ENCODE data around the gene DDX28. TPM values are rescaled to one million over a fixed set of nuclear protein-coding genes. Genes with fewer than 3 reads are reported as not detected.
"Not testable (repeated sequence)": the region's sequence is repeated elsewhere in the genome, so short reads cannot be mapped to it uniquely, and the experiment has no call there.

DDX28 gene
- total RNA-seq, 2 experiments from 2014 or later: 12.8 to 14.5 TPM

GRCh38 chr16:68005786-68006286 is 17.2 kb downstream of the DDX28 start:
- ChIA-PET CTCF (interaction anchor here (0.7 to 2.2 kb wide), 8 partner anchors 10 to 515 kb away, joined by 3 to 11 read pairs (median 3); partner anchors contain the start of genes DDX28 and DUS2), POLR2A (interaction anchor here (0.6 to 2.6 kb wide), 4 partner anchors 17 to 109 kb away, joined by 3 to 17 read pairs (median 4); partner anchors contain the start of genes DDX28 and DUS2)
- peaks cover 29% of the 10 kb centered on the region for H3K4me1 Mint-ChIP-seq (ENCODE audit: low read depth)
- no peak overlapping the region for H3K4me3 Mint-ChIP-seq
- intact Hi-C loops (cut with micrococcal nuclease): no loop called here
- H3K27ac Mint-ChIP-seq: peak overlapping the region; percentile 78
- H3K9me3 Mint-ChIP-seq: no peaks in the 10 kb centered on the region
- H3K36me3 Mint-ChIP-seq: no peaks in the 10 kb centered on the region
- no peaks in the 10 kb centered on the region for H3K27me3 Mint-ChIP-seq
- peak; percentile 55 for DNase-seq

GRCh38 chr16:68005211-68005610 is 17.8 kb downstream of the DDX28 start:
- CTCF ChIA-PET: interaction anchor here (0.7 to 2.2 kb wide), 7 partner anchors 11 to 516 kb away, joined by 3 to 11 read pairs (median 3); partner anchors contain the start of genes DDX28 and DUS2
- Mint-ChIP-seq H3K4me1 (ENCODE audit: low read depth) (peaks cover 35% of the 10 kb centered on the region), H3K36me3 (no peaks in the 10 kb centered on the region), H3K4me3 (no peak overlapping the region), H3K27me3 (no peaks in the 10 kb centered on the region), H3K27ac (peak overlapping the region; percentile 78), H3K9me3 (no peaks in the 10 kb centered on the region)
- DNase-seq: no peak
- intact Hi-C loops (cut with micrococcal nuclease): no loop called here
- POLR2A ChIA-PET: interaction anchor here (1.3 to 2.6 kb wide), 3 partner anchors 18 to 70 kb away, joined by 3 to 17 read pairs (median 4); partner anchors contain the start of genes DDX28 and DUS2

GRCh38 chr16:68003031-68003430 is 20.0 kb downstream of the DDX28 start:
- Mint-ChIP-seq H3K4me1 (ENCODE audit: low read depth) (peaks cover 50% of the 10 kb centered on the region), H3K9me3 (no peaks in the 10 kb centered on the region), H3K27me3 (no peaks in the 10 kb centered on the region), H3K27ac (no peak overlapping the region), H3K36me3 (no peaks in the 10 kb centered on the region), H3K4me3 (no peak overlapping the region)
- intact Hi-C loops (cut with micrococcal nuclease): no loop called here
- CTCF ChIA-PET: interaction anchor here (0.6 to 2.6 kb wide), 6 partner anchors 9 to 258 kb away, joined by 3 to 9 read pairs (median 4); no protein-coding TSS in a partner anchor
- POLR2A ChIA-PET: interaction anchor here (0.6 to 1.7 kb wide), 2 partner anchors 68 to 70 kb away, joined by 3 read pairs; no protein-coding TSS in a partner anchor
- no peak for DNase-seq

- no peaks in the 10 kb centered on the region for H3K36me3 Mint-ChIP-seq
- H3K27ac Mint-ChIP-seq: peak overlapping the region; percentile 88
- no peaks in the 10 kb centered on the region for H3K27me3 Mint-ChIP-seq
- peak overlapping the region; percentile 72 for H3K4me3 Mint-ChIP-seq
- H3K4me1 Mint-ChIP-seq (ENCODE audit: low read depth): peaks cover 52% of the 10 kb centered on the region
- DNase-seq: no peak
- no peaks in the 10 kb centered on the region for H3K9me3 Mint-ChIP-seq
- POLR2A ChIA-PET: no interaction called here
- intact Hi-C loops (cut with micrococcal nuclease): no loop called here
- CTCF ChIA-PET: interaction anchor here (0.7 to 4.3 kb wide), 2 partner anchors 24 to 40 kb away, joined by 3 to 14 read pairs; no protein-coding TSS in a partner anchor
Observed at GRCh38 chr16:68000450-68000849, 22.6 kb downstream of the DDX28 start.

- intact Hi-C loops (cut with micrococcal nuclease): loop anchor here (2.0 to 5.0 kb wide), 3 partner anchors 31 to 82 kb away; partner anchors contain the start of genes PSMB10 and SLC12A4
- Mint-ChIP-seq H3K27me3 (no peaks in the 10 kb centered on the region), H3K4me3 (peak overlapping the region; percentile 72), H3K9me3 (no peaks in the 10 kb centered on the region), H3K4me1 (ENCODE audit: low read depth) (peaks cover 52% of the 10 kb centered on the region), H3K27ac (peak overlapping the region; percentile 88), H3K36me3 (no peaks in the 10 kb centered on the region)
- no peak for DNase-seq
- ChIA-PET CTCF (interaction anchor here (0.7 to 4.3 kb wide), 2 partner anchors 24 to 41 kb away, joined by 3 to 14 read pairs; no protein-coding TSS in a partner anchor), POLR2A (interaction anchor here (2.5 kb wide), 1 partner anchor 23 kb away, joined by 10 read pairs; the partner anchor contains the start of genes DDX28 and DUS2)
Observed at GRCh38 chr16:67999985-68000384, 23.0 kb downstream of the DDX28 start.

GRCh38 chr16:67998779-67999688 is 24.0 kb downstream of the DDX28 start, which contains the start of gene DPEP2:
Gene DPEP2, minus strand, starts transcription at chr16:67999484. Its CDS starts 6,272 bp downstream, at chr16:67993212.
- peak within 1 kb of the TSS; percentile 88 for H3K27ac Mint-ChIP-seq
- not testable (repeated sequence) for H3K27me3 Mint-ChIP-seq, H3K36me3 Mint-ChIP-seq, H3K9me3 Mint-ChIP-seq
- CTCF ChIA-PET: interaction anchor here (0.6 to 4.3 kb wide), 2 partner anchors 8 to 42 kb away, joined by 3 to 14 read pairs; no protein-coding TSS in a partner anchor
- peaks cover 53% of the 10 kb centered on the region for H3K4me1 Mint-ChIP-seq (ENCODE audit: low read depth)
- H3K4me3 Mint-ChIP-seq: peak within 1 kb of the TSS; percentile 72
- intact Hi-C loops (cut with micrococcal nuclease): loop anchor here (2.0 to 5.0 kb wide), 3 partner anchors 30 to 83 kb away; partner anchors contain the start of genes PSMB10 and SLC12A4
- peak; percentile 77 for DNase-seq
- POLR2A ChIA-PET: interaction anchor here (1.5 to 2.5 kb wide), 3 partner anchors 24 to 87 kb away, joined by 5 to 10 read pairs (median 5); partner anchors contain the start of genes DDX28, DUS2 and NFATC3

GRCh38 chr16:67998231-67998778 is 24.7 kb downstream of the DDX28 start:
- not testable (repeated sequence) for DNase-seq, H3K36me3 Mint-ChIP-seq, H3K27me3 Mint-ChIP-seq, H3K4me3 Mint-ChIP-seq, H3K9me3 Mint-ChIP-seq
- ChIA-PET POLR2A (interaction anchor here (1.5 to 2.5 kb wide), 3 partner anchors 24 to 87 kb away, joined by 5 to 10 read pairs (median 5); partner anchors contain the start of genes DDX28, DUS2 and NFATC3), CTCF (interaction anchor here (0.6 to 4.3 kb wide), 2 partner anchors 9 to 42 kb away, joined by 3 to 14 read pairs; no protein-coding TSS in a partner anchor)
- H3K27ac Mint-ChIP-seq: peak overlapping the region; percentile 88
- intact Hi-C loops (cut with micrococcal nuclease): loop anchor here (2.0 to 5.0 kb wide), 3 partner anchors 30 to 84 kb away; partner anchors contain the start of genes PSMB10 and SLC12A4
- H3K4me1 Mint-ChIP-seq (ENCODE audit: low read depth): peaks cover 60% of the 10 kb centered on the region

- H3K4me3 Mint-ChIP-seq: no peak overlapping the region
- peaks cover 63% of the 10 kb centered on the region for H3K4me1 Mint-ChIP-seq (ENCODE audit: low read depth)
- CTCF ChIA-PET: interaction anchor here (1.0 to 1.1 kb wide), 2 partner anchors 9 to 44 kb away, joined by 3 to 5 read pairs; no protein-coding TSS in a partner anchor
- POLR2A ChIA-PET: no interaction called here
- H3K9me3 Mint-ChIP-seq: no peaks in the 10 kb centered on the region
- H3K36me3 Mint-ChIP-seq: no peaks in the 10 kb centered on the region
- H3K27ac Mint-ChIP-seq: peak overlapping the region; percentile 64
- no peak for DNase-seq
- intact Hi-C loops (cut with micrococcal nuclease): loop anchor here (5.0 kb wide), 2 partner anchors 59 to 86 kb away; partner anchors contain the start of gene PSMB10
- H3K27me3 Mint-ChIP-seq: no peaks in the 10 kb centered on the region
Observed at GRCh38 chr16:67996666-67997065, 26.4 kb downstream of the DDX28 start.

- CTCF ChIA-PET: interaction anchor here (0.6 to 2.3 kb wide), 3 partner anchors 11 to 241 kb away, joined by 3 to 19 read pairs (median 3); no protein-coding TSS in a partner anchor
- DNase-seq: peak; percentile 53
- peak overlapping the region; percentile 31 for H3K4me3 Mint-ChIP-seq
- intact Hi-C loops (cut with micrococcal nuclease): loop anchor here (5.0 kb wide), 2 partner anchors 58 to 87 kb away; partner anchors contain the start of gene PSMB10
- H3K4me1 Mint-ChIP-seq (ENCODE audit: low read depth): peaks cover 56% of the 10 kb centered on the region
- no peaks in the 10 kb centered on the region for H3K9me3 Mint-ChIP-seq
- H3K27ac Mint-ChIP-seq: peak overlapping the region; percentile 59
- H3K36me3 Mint-ChIP-seq: no peaks in the 10 kb centered on the region
- POLR2A ChIA-PET: interaction anchor here (0.6 kb wide), 1 partner anchor 95 kb away, joined by 3 read pairs; no protein-coding TSS in a partner anchor
- H3K27me3 Mint-ChIP-seq: no peaks in the 10 kb centered on the region
Observed at GRCh38 chr16:67995423-67995822, 27.6 kb downstream of the DDX28 start.

GRCh38 chr16:67994040-67994408 is 29.0 kb downstream of the DDX28 start:
- H3K9me3 Mint-ChIP-seq; intact Hi-C loops (cut with micrococcal nuclease); H3K36me3 Mint-ChIP-seq; H3K27me3 Mint-ChIP-seq: not testable (repeated sequence)
- CTCF ChIA-PET: interaction anchor here (0.6 to 2.3 kb wide), 11 partner anchors 9 to 235 kb away, joined by 3 to 19 read pairs (median 4); partner anchors contain the start of gene DUS2
- H3K4me3 Mint-ChIP-seq: peak overlapping the region; percentile 73
- peak; percentile 22 for DNase-seq
- H3K4me1 Mint-ChIP-seq (ENCODE audit: low read depth): peaks cover 42% of the 10 kb centered on the region
- H3K27ac Mint-ChIP-seq: peak overlapping the region; percentile 94
- POLR2A ChIA-PET: interaction anchor here (1.3 kb wide), 1 partner anchor 28 kb away, joined by 3 read pairs; no protein-coding TSS in a partner anchor

All from activated CD4-positive, alpha-beta memory T cell treated with anti-CD3 and anti-CD28 coated beads for 36 hours (primary cell).